Measurements from ENCODE around the gene ZFP69B.

GRCh38 chr1:40439247-40439646 is 11.0 kb upstream of the ZFP69B start:
- TF ChIP-seq CTCF (IDR thresholded peaks at IDR 0.05) (no peak), POLR2A (IDR thresholded peaks at IDR 0.05) (no peak)

Measured in right lobe of liver (tissue), 4 donors.